Glomerular endothelial cell (primary cell): ENCODE results near the gene PIK3AP1. TPM values are rescaled to one million over a fixed set of nuclear protein-coding genes. Genes with fewer than 3 reads are reported as not detected.

Source experiments
- DNase-seq: peaks from one replicate; pipeline ENCODE4 v3.0.0-alpha.2; 2011; ENCODE audit warnings: low read depth, low spot score; ENCODE audit errors: extremely low read depth
- total RNA-seq: library from RNA; depleted of rRNA; stranded (reverse); fragments of >200 nt; gene quantifications from 2 replicates; pipeline ENCODE4 v1.2.3, GENCODE V29; 2015

Gene PIK3AP1
- total RNA-seq, 1 donor from 2014 or later = 0.06 TPM

GRCh38 chr10:96724621-96725020, 4.3 kb upstream of the PIK3AP1 start:
- DNase-seq = no peak

GRCh38 chr10:96721207-96721572, 876 bp upstream of the PIK3AP1 start:
- no peak for DNase-seq

- DNase-seq = no peak
Measured at GRCh38 chr10:96719850-96720421, 378 bp downstream of the PIK3AP1 start.

- DNase-seq = no peak
Measured at GRCh38 chr10:96719200-96719599, 1.1 kb downstream of the PIK3AP1 start.

- no peak for DNase-seq
Measured at GRCh38 chr10:96718304-96718990, 1.9 kb downstream of the PIK3AP1 start.

GRCh38 chr10:96716390-96716789, 3.9 kb downstream of the PIK3AP1 start:
- no peak for DNase-seq

- DNase-seq = no peak
Measured at GRCh38 chr10:96714746-96715255, 5.5 kb downstream of the PIK3AP1 start.

GRCh38 chr10:96714031-96714590, 6.2 kb downstream of the PIK3AP1 start:
- DNase-seq = no peak

GRCh38 chr10:96712662-96713271, 7.5 kb downstream of the PIK3AP1 start:
- no peak for DNase-seq

- no peak for DNase-seq
Measured at GRCh38 chr10:96711048-96711728, 9.1 kb downstream of the PIK3AP1 start.

GRCh38 chr10:96709525-96709924, 10.8 kb downstream of the PIK3AP1 start:
- no peak for DNase-seq

- DNase-seq = no peak
Measured at GRCh38 chr10:96708996-96709395, 11.3 kb downstream of the PIK3AP1 start.

- no peak for DNase-seq
Measured at GRCh38 chr10:96708456-96708855, 11.9 kb downstream of the PIK3AP1 start.

GRCh38 chr10:96706331-96706853, 13.9 kb downstream of the PIK3AP1 start:
- DNase-seq = no peak

- no peak for DNase-seq
Measured at GRCh38 chr10:96705134-96705533, 15.2 kb downstream of the PIK3AP1 start.

GRCh38 chr10:96704563-96704962, 15.8 kb downstream of the PIK3AP1 start:
- no peak for DNase-seq

- DNase-seq = no peak
Measured at GRCh38 chr10:96703358-96703757, 17.0 kb downstream of the PIK3AP1 start.

- DNase-seq = no peak
Measured at GRCh38 chr10:96701265-96701664, 19.0 kb downstream of the PIK3AP1 start.

- no peak for DNase-seq
Measured at GRCh38 chr10:96700374-96701099, 19.8 kb downstream of the PIK3AP1 start.

- DNase-seq = no peak
Measured at GRCh38 chr10:96699613-96700012, 20.7 kb downstream of the PIK3AP1 start.
